Activated T-helper 9 cell treated with anti-CD3 and anti-CD28 coated beads, Interleukin-2, amount 50 U/mL, for 16 hours (primary cell): Measurements from ENCODE around the gene KXD1.

Source experiments
- DNase-seq: peaks from one replicate; pipeline ENCODE4 v3.0.0-alpha.2; 2020; ENCODE audit warnings: low read depth

Gene KXD1

GRCh38 chr19:18603255-18603957 lies 45.7 kb downstream of the KXD1 start:
- DNase-seq: no peak

DNA sequence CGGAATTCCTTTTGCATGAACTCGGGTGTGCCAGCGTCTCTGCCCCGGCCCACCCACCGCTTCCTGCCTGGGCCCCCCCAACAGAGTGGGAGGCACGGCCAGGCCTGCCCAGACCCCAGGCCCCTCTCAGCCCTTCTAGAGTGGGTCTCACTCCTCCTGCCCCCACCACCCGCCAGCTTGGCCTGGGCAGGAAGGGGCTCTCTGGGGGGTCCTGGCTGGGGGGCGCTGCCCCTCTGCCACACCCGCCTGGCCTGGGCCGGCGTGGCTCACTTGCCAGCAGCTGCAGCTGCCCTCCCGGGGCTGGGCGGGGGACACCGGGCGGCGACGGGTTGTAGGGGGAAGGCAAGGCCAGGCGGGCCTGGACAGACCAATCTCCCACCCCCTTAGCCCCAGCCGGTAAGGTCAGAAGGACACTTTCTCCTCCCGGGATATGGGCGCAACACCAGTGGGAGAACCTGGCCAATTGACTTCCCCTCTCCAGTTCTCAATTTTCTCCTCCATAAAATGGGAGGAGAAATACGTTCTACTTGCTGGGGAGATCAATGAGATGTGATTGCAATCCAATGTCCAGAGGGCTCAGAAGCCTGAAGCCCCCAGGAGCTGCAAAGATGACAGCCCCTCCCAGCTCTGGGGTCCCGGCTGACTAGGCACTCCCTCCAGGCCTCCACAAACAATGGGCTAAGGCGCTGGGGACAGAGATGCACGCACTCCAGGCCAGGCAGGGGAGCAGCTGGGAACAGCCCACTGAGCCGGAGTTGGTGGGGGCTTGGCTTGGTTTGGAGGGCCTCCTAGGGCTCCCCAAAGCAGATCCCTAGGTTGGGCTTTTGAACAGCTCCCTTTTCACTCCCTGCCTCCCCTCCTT lies 46.5 kb downstream of the KXD1 start:
- no peak for DNase-seq

GRCh38 chr19:18604820-18605159 lies 47.1 kb downstream of the KXD1 start:
- DNase-seq: no peak

- DNase-seq: no peak
Measured at GRCh38 chr19:18605196-18605545, 47.5 kb downstream of the KXD1 start.

GRCh38 chr19:18605546-18606280 lies 48.0 kb downstream of the KXD1 start:
- DNase-seq: no peak

DNA sequence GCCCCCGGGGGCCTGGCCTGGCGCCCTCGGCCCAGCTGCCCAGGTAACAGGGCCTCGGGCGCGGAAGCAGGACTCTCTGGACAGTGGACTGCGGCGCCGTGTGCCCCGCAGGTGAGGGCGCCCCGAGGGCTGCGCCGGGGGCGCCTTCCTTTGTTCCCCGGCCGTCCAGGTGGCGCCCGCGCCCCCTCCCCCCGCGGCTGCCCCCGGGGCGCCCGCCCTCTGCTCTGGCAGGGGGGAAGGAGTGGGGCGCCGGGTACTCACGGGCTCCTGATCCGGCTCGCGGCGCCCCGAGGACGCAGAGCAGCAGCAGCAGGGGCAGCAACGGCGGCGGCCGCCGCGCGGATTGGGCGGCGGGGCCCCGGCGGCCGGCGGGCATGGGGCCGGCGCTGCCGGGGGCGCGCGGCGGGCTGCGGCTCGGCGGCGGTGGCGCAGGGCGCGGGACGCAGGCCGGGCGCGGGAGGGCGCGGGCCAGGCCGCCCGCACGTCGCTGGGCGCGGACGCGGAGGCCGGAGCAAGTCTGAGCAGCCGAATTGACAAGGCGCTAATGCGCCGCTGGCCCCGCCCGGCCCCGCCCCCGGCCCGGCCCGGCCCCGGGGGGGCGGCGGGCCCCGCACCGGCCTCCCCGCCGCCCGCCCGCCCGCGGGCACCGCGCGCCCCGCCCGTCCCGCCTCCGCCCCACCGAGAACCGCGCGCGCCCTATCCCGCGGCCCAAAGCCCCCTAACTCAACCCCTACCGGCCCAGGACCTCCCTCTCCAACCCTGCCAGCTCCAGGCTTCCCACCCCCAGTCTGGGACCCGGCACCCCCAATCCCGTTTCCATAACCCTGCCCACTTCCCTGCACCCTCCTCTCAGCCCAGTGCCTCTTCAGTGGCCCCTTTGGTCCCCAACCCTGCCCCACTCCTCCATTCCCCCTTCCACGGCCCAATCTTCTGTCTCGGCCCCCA lies 48.9 kb downstream of the KXD1 start, which contains the start of gene CRLF1:
CRLF1 (minus strand) TSS at position 519 of the 945 bp plus-strand sequence; CDS start at position 376, 143 bp downstream.
- DNase-seq: no peak

DNA sequence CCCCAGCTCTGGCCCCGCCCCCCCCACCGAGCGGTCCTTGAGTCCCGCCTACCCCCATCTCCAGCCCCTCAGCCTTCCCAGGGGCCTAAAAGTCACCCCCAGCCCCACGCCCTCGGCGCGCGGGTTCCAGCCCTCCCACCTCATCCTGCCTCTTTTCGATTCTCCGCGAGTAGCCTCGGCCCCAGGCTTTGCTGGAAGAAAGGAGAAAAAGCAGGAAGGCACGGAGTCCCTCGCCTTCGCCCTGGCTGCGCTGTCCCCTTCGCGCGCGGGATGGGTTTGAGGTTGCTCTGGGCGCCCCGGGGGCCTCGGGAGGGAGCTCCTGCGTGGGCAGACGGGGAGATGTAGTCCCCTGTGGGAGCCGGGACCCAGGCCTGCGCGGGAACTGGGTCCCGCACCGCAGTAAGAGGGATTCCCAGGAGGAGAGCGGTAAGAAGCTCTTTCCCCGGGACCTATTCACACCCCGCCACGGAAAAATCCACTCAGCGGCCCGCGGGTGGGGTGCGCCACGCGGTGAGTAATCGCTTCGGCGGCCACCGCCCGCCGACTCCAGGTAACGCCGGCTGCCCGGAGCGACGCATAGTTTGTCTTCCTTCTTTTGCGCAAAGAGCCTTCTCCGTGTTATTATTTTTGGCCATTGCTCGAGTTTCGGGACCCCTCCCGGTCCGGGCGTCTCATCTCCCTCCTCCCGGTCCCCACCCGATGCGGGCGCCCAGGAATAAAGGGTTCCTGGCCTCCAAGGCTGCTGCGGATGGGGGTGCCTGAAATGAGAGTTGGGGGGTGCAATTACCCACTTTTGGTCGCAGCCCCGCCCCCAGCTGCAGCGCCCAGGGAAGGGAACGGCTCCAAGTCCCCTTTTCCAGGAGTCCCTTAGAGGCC lies 49.8 kb downstream of the KXD1 start:
- no peak for DNase-seq

- DNase-seq: no peak
Measured at GRCh38 chr19:18608102-18608804, 50.6 kb downstream of the KXD1 start.

DNA sequence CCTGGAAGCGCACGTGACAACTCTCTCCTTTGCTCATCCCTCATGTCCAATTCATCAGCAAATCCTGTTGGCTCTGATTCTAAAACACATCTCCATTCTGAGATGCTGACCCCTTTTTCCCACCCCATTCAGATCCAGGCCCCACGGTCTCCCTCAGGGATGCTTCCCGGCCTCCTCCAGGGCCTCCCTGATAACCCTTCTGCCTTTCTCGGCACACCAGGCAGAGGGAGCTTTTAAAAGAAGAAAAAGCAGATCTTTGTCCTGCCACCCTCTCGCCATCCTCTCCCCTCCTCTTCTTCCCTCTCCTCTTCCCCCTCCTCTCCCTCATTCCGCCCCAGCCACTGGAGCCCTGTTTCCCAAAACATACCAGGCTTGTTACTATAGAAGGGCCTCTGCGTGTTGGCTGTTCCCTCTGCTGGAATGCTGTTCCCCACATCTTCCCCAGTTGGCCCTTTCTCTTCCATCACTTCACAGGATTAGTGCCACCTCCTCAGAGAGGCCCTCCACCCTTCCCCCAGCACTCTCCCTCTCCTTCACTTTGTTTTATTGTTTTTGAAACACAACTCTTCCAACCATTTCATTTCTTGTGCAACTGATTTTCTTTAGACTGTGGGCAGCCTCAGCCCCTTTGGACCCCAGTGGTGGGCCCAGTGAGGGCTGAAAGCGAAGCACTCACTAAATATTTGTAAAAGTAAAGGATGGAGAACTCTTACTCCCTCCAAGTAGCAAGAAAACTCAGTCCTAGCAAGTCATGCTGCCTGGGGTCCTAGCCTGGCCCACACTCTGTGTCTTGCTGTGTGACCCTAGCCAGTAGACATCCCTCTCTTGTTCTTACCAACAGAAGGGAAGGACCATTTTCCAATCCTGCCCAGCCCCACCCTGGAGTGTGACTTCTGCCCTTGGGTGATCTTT lies 51.4 kb downstream of the KXD1 start:
- no peak for DNase-seq

DNA sequence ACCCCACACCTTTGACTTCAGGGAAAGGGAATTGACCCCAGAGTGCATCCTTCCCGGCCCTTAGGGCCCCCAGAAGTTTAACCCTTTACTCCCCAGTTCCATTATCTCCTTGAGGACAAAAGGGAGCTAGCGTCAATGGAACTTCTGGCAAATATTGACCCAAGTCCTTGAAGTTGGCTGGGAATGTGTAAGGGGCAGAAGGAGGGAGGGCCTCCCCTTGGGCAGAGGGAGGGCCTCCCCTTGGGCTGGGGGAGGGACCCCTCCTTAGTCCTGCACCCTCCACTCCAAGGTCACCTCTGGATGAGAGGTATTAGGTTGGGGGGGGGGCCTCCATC lies 52.0 kb downstream of the KXD1 start:
- no peak for DNase-seq

- no peak for DNase-seq
Measured at GRCh38 chr19:18610245-18610555, 52.5 kb downstream of the KXD1 start.

GRCh38 chr19:18610556-18611326 lies 53.1 kb downstream of the KXD1 start:
- no peak for DNase-seq

- no peak for DNase-seq
Measured at GRCh38 chr19:18611327-18612050, 53.8 kb downstream of the KXD1 start.

GRCh38 chr19:18612051-18612771 lies 54.5 kb downstream of the KXD1 start:
- DNase-seq: no peak

DNA sequence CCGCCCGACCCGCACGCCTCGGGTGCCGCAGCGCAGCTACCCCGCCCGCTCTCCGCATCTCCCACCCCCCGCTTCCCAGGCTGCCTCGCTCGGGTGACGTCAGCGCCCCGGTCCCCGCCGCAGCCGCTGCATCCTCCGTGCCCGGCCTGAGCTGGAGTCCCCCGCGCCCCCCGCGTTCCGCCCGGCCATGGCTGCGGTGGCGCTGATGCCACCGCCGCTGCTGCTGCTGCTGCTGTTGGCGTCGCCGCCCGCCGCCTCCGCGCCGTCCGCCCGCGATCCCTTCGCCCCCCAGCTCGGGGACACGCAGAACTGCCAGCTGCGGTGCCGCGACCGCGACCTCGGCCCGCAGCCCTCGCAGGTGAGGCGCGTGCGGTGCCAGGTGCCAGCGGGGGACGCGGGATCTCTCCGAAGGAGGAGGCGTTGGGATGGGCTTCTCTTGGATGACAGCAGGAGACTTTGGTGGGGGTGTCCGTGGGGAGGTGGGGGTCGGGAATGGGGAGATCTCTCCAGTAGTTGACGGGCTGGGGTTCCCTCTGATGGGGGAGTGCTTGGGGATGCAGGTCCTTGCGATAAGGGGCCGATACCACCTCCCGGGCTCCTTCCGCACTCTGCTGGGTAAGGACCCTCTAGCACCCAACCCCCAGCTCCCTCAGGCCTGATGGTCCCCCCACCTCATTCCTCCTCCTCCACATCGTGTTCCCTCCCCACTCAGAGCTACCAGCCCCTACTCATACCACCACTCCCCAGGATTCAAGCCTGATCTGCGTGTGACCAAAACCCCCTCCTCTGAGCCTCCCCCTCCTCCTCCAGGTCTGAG lies 55.3 kb downstream of the KXD1 start, which contains the start of gene TMEM59L:
TMEM59L (plus strand) TSS at position 99 of the 817 bp plus-strand sequence; CDS start at position 188, 89 bp downstream.
- DNase-seq: peak; percentile 41
